Measurements from ENCODE around the gene OCIAD1. TPM values are rescaled to one million over a fixed set of nuclear protein-coding genes. Genes with fewer than 3 reads are reported as not detected.

OCIAD1 gene
- total RNA-seq, 1 donor: 128 TPM

DNA sequence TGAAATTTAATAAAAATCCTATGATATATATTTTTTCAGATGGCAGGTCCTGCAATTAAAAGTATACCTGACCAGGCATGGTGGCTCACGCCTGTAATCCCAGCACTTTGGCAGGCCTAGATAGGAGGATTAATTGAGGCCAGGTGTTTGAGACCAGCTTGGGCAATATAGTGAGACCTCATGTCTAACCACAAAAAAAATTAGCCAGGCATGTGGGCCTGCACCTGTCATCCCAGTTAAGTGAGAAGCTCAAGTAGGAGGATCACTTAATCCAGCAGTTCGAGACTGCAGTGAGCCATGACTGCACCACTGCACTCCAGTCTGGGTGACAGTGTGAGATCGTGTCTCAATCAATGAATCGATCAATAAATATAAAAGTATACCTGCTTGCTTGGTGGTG is 73.2 kb downstream of the OCIAD1 start:
- TF ChIP-seq, protein P1, sequence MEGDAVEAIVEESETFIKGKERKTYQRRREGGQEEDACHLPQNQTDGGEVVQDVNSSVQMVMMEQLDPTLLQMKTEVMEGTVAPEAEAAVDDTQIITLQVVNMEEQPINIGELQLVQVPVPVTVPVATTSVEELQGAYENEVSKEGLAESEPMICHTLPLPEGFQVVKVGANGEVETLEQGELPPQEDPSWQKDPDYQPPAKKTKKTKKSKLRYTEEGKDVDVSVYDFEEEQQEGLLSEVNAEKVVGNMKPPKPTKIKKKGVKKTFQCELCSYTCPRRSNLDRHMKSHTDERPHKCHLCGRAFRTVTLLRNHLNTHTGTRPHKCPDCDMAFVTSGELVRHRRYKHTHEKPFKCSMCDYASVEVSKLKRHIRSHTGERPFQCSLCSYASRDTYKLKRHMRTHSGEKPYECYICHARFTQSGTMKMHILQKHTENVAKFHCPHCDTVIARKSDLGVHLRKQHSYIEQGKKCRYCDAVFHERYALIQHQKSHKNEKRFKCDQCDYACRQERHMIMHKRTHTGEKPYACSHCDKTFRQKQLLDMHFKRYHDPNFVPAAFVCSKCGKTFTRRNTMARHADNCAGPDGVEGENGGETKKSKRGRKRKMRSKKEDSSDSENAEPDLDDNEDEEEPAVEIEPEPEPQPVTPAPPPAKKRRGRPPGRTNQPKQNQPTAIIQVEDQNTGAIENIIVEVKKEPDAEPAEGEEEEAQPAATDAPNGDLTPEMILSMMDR (IDR thresholded peaks at IDR 0.05; ENCODE audit: insufficient read depth, low read length): no peak
- DNase-seq (ENCODE audit: low read depth): no peak
- no peak overlapping the region for H3K4me3 ChIP-seq (ENCODE audit: low read depth, low read length)

DNA sequence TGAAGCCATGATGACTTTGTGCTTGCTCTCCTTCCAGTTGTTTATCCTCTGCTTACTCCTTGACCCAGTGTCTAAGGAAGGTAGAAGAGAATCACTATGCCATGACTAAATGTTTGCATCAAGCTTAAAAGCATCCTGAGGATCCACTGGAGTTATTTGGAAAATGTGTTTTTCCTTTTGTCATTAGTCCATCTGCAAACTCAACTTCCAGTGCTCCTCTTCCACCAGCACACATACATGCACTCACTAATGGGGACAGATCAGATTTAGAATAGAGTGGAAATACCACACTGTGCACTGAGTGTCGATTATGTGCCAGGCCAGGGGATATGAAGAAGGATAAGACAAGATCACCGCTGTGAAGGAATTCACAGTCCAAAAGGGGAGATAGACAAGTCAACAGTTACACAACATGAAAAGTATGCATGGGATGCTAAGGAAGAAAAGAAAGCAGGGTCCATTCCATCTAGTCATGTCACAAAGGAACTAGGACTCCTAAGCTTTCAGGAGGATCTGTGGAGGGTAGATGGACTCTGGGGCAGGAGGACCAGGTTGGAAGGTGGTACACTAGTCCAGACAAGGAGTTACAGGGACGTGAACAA is 73.8 kb downstream of the OCIAD1 start:
- TF ChIP-seq, protein P1 (IDR thresholded peaks at IDR 0.05; ENCODE audit: insufficient read depth, low read length): no peak
- H3K4me3 ChIP-seq (ENCODE audit: low read depth, low read length): no peak overlapping the region
- no peak for DNase-seq (ENCODE audit: low read depth)

DNA sequence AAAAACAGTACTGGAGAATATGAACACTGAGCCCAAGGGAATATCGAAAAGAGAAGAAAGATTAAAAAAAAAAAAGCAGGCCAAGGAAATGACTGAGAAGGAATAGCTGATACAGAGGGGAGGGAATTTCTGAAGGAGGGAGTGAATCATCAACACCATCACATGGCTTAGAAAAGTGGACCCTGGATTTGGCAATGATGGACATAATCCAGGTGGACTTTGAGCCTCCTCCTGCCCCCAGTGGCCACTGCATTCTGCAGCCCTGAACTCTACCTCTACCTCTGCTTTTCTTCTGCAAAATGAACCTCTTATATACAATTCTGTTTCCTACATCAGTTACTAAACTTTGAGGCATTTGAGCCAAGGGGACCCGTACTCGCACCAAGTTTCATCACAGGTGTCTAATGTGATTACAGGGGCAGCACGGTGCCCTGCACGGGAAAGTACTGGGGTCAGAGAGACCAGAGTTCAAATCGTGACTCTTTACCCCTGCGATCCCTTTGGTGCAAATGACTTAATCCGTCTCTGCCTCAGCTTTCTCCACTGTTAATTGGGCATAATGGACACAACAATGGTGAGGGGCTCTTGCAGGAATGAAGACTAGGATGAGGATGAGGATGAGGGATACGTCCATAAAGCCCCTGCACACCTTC is 74.6 kb downstream of the OCIAD1 start:
- peak; percentile 68 for DNase-seq (ENCODE audit: low read depth)
- TF ChIP-seq, protein P1 (IDR thresholded peaks at IDR 0.05; ENCODE audit: insufficient read depth, low read length): peak; percentile 34
- peak overlapping the region; percentile 48 for H3K4me3 ChIP-seq (ENCODE audit: low read depth, low read length)

DNA sequence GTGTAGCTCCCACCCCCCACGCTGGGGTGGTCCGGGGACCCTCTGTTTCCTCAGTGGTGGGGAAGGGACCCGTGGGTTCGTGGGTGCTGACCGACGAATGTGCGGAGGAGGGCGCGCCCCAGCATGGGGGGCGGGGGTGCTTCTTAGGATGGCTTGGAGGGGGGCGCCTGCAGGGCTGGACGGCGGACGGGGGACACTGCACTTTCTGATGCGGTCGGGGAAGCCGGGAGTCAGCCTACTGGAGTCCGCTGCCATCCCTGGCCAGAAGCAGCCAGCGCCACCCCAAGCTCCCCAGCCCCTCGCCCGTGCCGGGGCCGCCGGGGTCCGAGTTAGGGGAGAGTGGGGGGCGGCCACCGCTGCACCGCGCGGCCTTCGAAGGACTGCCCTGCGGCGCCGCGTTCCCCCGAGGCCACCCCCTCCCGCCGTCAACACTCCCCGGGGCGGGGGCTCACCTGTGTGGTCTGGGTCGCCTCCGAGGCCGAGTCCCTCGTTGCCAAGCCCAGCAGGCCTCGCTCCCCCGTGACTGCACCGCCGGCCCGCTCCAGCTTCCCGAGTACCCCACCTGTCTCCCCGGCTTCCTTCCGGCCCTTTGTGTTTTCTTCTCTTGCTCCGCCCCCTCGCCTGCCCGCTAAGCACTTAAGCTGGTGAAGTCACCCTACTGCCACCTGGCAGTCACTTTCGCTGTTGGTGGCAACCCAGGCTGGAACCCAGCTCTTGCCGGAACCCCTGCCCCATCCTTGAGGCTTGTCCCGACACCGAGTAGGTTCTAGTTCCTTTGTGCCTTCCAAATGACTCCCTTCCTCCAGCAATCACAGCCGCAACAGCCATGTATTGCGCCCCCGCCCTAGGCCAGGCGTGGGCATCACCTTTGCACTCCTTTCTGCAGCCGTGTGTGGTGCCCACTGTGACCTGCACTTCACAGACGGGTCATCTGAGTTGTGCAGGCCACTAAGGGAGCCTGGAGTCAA is 75.6 kb downstream of the OCIAD1 start, which contains the start of gene OCIAD2:
OCIAD2 (minus strand) TSS at position 569 of the 968 bp plus-strand sequence. CDS start 2,225 bp downstream, outside the sequence.
- no peak for DNase-seq (ENCODE audit: low read depth)
- peak within 1 kb of the TSS; percentile 48 for H3K4me3 ChIP-seq (ENCODE audit: low read depth, low read length)

DNA sequence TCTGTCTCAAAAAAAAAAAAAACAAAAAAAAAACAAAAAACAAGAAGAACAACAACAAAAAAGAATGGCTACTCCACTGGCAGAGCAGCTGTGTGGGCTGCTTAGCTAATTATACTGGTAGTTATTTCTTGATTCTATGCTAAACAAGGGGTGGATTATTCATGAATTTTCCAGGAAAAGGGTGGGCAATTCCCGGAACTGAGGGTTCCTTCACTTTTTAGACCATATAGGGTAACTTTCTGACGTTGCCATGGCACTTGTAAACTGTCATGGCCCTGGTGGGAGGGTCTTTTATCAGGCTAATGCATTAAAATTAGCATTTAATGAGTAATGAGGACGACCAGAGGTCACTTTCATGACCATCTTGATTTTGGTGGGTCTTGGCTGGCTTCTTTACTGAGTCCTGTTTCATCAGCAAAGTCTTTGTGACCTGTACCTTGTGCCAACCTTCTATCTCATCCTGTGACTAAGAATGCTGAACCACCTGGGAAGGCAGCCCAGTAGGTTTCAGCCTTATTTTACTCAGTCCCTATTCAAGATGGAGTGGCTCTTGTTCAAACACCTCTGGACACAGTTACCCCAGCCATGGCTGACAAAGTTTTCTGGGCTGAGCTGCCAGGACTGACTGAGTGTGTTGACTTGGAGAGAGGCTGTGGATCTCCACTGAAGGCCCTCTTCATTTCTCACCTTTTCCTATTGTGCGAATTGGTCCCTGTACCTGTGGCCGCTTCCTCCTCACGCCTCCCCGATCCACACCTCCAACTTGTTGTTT is 77.0 kb downstream of the OCIAD1 start:
- no peak for DNase-seq (ENCODE audit: low read depth)
- no peak overlapping the region for H3K4me3 ChIP-seq (ENCODE audit: low read depth, low read length)
- TF ChIP-seq, protein P1 (IDR thresholded peaks at IDR 0.05; ENCODE audit: insufficient read depth, low read length): no peak

More for the DNA sequence above, 75.6 kb downstream of the OCIAD1 start, which contains the start of gene OCIAD2:
- TF ChIP-seq, protein P1 (IDR thresholded peaks at IDR 0.05; ENCODE audit: insufficient read depth, low read length): no peak

DNA sequence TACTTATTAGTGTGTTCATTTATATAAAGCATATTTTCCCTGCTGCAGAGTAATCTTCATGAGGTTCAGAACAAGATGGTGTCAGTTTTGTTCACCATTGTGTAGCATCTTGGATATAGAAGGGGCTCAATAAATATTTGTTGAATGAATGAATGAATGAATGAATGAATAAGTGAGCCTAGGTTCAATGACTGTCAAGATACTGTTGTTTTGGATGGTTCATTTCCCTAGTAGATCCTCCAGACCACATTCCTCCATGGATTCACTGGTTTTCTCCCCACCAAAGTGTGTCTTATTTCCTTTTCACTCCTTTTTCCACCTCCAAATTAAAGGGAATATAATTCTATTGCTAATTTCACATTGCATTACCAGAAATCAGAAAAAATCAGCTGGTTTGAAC is 77.8 kb downstream of the OCIAD1 start:
- H3K4me3 ChIP-seq (ENCODE audit: low read depth, low read length): no peak overlapping the region
- TF ChIP-seq, protein P1 (IDR thresholded peaks at IDR 0.05; ENCODE audit: insufficient read depth, low read length): no peak
- DNase-seq (ENCODE audit: low read depth): no peak
